Measurements from ENCODE around the gene TPD52L2. TPM values are rescaled to one million over a fixed set of nuclear protein-coding genes. Genes with fewer than 3 reads are reported as not detected.

TPD52L2 gene
- polyA plus RNA-seq, 2 of the 4 experiments (the other 2 are of a cell fraction): 86.3 to 99.0 TPM

GRCh38 chr20:63829945-63830835 is 34.9 kb upstream of the TPD52L2 start:
- TF ChIP-seq TP53 (CRISPR knock-in tag; IDR thresholded peaks at IDR 0.05): no peak
- no peak for TF ChIP-seq CEBPB (IDR thresholded peaks at IDR 0.05)
- TF ChIP-seq NFE2L2 (conservative IDR thresholded peaks at IDR 0.05; ENCODE audit: low read length): no peak
- no peak for TF ChIP-seq KDM1A (IDR thresholded peaks at IDR 0.05; ENCODE audit: low read depth)
- TF ChIP-seq BCL3 (IDR thresholded peaks at IDR 0.05): no peak
- TF ChIP-seq REST (IDR thresholded peaks at IDR 0.05): no peak
- TF ChIP-seq FOSB (CRISPR knock-in tag; IDR thresholded peaks at IDR 0.05): no peak
- TF ChIP-seq KDM5A (IDR thresholded peaks at IDR 0.05): no peak
- no peak for TF ChIP-seq JUN (IDR thresholded peaks at IDR 0.05)
- TF ChIP-seq CBX8 (IDR thresholded peaks at IDR 0.05): no peak
- no peak for TF ChIP-seq EP300 (IDR thresholded peaks at IDR 0.05)
- no peak for TF ChIP-seq RARB (CRISPR knock-in tag; IDR thresholded peaks at IDR 0.05)
- Histone ChIP-seq H3K9me3 (no peaks in the 10 kb centered on the region), H3K27ac (peak overlapping the region; percentile 64 to 84; a peak in 5 of 6 replicates), H3K4me3 (peak overlapping the region; percentile 99), H3K4me1 (peaks cover 19% of the 10 kb centered on the region), H3K4me2 (peak overlapping the region; percentile 100)
- ChIA-PET CTCF (interaction anchor here (0.6 to 1.4 kb wide), 3 partner anchors 12 to 180 kb away, joined by 3 to 5 read pairs (median 3); no protein-coding TSS in a partner anchor), POLR2A (no interaction called here)
- DNase-seq (ENCODE audit: low read depth in 1 of 2, low spot score in 1 of 2) (no peak), FAIRE-seq (no peak), ATAC-seq (no peak)
- WGBS (ENCODE audit: missing lambda C conversion rate): 61% methylated on average over 29 of the region's 99 CpGs

- WGBS (ENCODE audit: missing lambda C conversion rate): 2% methylated on average over 8 of the region's 147 CpGs
- POLR2A ChIA-PET: no interaction called here
- no peak for TF ChIP-seq CHD2 (IDR thresholded peaks at IDR 0.05; ENCODE audit: low read length, partially characterized antibody)
- no peak for TF ChIP-seq NFE2L2 (conservative IDR thresholded peaks at IDR 0.05; ENCODE audit: low read length)
- TF ChIP-seq REST (IDR thresholded peaks at IDR 0.05): no peak
- no peak for TF ChIP-seq HOXB5 (CRISPR knock-in tag; IDR thresholded peaks at IDR 0.05)
- TF ChIP-seq FOSB (CRISPR knock-in tag; IDR thresholded peaks at IDR 0.05): no peak
- TF ChIP-seq TP53 (CRISPR knock-in tag; IDR thresholded peaks at IDR 0.05): no peak
- TF ChIP-seq FOXS1 (CRISPR knock-in tag; IDR thresholded peaks at IDR 0.05): no peak
- TF ChIP-seq JUN (IDR thresholded peaks at IDR 0.05): no peak
- peak within 1 kb of the TSS; percentile 99 for H3K4me3 ChIP-seq
- CTCF ChIA-PET: interaction anchor here (1.1 to 1.4 kb wide), 2 partner anchors 12 to 143 kb away, joined by 3 to 5 read pairs; no protein-coding TSS in a partner anchor
- FAIRE-seq (no peak), ATAC-seq (peak in 1 of 2 experiments; percentile 47; a peak in 2 of 6 replicates), DNase-seq (ENCODE audit: low read depth in 1 of 2, low spot score in 1 of 2) (peak in 1 of 2 experiments; percentile 75)
- H3K9me3 ChIP-seq: no peaks in the 10 kb centered on the region
- peaks cover 23% of the 10 kb centered on the region for H3K4me1 ChIP-seq
- peak within 1 kb of the TSS; percentile 100 for H3K4me2 ChIP-seq
- peak within 1 kb of the TSS; percentile 78 to 88 for H3K27ac ChIP-seq
Measured at GRCh38 chr20:63830841-63831588, 34.1 kb upstream of the TPD52L2 start, which contains the start of gene ZBTB46. ZBTB46 (minus strand) TSS chr20:63831264; CDS start chr20:63790757, 40,507 bp downstream.

All from A549 (cell line).